GM10248 (cell line): Measurements from ENCODE around the gene GADD45GIP1.

Source experiments
- CTCF ChIA-PET: fragments of 300-600 bp; sonication (Branson Sonifier 250); formaldehyde crosslinking; extraction: SDS; loops from one replicate; lab custom pipeline; 2021; ENCODE audit warnings: antibody characterized with exemption; lab: Yijun Ruan, JAX
- POLR2A ChIA-PET: fragments of 350-650 bp; sonication (Branson Sonifier 250); formaldehyde crosslinking; extraction: SDS; loops from one replicate; lab custom pipeline; 2020; ENCODE audit warnings: antibody characterized with exemption; lab: Yijun Ruan, JAX
- DNase-seq: peaks from one replicate; pipeline ENCODE4 v3.0.0; 2012; ENCODE audit errors: extremely low spot score
- TF ChIP-seq, protein P1 (sequence below): IDR thresholded peaks from 2 replicates; pipeline ENCODE4 v1.5.1; 2012; ENCODE audit warnings: mild to moderate bottlenecking, low read depth; ENCODE audit errors: extremely low read depth, missing control alignments, control extremely low read depth

The GADD45GIP1 gene

DNA sequence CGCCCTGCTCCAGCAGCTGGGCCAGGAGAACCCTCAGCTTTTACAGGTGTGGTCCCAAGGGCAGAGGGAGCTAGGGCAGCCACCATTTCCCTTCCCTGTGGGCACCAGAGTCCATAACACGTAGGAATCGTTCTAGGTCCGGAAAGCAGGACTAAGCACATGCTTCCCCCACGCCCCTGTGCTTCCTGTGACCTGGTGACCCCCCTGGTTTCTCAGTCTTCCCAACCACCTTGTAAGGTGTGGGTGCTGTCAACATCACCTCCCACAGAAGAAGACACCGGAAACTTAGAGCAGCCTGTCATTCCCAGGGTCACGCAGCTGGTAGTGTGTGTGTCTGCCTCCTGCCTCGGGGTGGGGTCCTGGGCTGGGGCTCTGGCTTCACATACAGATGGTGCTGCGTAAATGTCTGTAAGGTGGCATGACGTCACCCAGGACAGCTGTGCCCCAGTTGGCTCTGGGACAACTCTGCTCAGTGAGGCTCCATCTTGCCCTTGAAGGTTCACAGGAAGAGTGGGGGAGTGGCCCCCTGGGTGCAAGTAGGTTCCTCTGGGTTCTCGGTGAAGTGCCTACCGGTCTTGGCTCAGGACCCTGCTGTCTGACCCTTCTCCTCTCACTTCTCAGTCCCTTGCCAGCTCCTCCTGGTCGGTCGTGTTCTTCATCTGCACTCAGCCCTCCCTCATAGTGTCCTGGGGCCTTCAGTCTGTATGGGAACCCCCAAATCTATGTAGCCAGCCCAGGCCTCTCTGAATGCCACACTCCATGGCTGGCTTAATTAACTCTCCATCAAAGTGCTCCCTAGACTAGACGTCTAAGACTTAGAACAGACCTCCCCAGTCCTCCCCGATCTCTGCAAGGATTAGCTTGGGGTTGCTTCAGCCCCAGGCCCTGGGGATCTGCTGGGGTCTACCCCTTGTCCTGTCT lies 7.4 kb downstream of the GADD45GIP1 start:
- TF ChIP-seq, protein P1, sequence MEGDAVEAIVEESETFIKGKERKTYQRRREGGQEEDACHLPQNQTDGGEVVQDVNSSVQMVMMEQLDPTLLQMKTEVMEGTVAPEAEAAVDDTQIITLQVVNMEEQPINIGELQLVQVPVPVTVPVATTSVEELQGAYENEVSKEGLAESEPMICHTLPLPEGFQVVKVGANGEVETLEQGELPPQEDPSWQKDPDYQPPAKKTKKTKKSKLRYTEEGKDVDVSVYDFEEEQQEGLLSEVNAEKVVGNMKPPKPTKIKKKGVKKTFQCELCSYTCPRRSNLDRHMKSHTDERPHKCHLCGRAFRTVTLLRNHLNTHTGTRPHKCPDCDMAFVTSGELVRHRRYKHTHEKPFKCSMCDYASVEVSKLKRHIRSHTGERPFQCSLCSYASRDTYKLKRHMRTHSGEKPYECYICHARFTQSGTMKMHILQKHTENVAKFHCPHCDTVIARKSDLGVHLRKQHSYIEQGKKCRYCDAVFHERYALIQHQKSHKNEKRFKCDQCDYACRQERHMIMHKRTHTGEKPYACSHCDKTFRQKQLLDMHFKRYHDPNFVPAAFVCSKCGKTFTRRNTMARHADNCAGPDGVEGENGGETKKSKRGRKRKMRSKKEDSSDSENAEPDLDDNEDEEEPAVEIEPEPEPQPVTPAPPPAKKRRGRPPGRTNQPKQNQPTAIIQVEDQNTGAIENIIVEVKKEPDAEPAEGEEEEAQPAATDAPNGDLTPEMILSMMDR = no peak
- CTCF ChIA-PET = interaction anchor here (1.8 to 2.6 kb wide), 2 partner anchors 16 to 112 kb away, joined by 3 to 12 read pairs; no protein-coding TSS in a partner anchor

DNA sequence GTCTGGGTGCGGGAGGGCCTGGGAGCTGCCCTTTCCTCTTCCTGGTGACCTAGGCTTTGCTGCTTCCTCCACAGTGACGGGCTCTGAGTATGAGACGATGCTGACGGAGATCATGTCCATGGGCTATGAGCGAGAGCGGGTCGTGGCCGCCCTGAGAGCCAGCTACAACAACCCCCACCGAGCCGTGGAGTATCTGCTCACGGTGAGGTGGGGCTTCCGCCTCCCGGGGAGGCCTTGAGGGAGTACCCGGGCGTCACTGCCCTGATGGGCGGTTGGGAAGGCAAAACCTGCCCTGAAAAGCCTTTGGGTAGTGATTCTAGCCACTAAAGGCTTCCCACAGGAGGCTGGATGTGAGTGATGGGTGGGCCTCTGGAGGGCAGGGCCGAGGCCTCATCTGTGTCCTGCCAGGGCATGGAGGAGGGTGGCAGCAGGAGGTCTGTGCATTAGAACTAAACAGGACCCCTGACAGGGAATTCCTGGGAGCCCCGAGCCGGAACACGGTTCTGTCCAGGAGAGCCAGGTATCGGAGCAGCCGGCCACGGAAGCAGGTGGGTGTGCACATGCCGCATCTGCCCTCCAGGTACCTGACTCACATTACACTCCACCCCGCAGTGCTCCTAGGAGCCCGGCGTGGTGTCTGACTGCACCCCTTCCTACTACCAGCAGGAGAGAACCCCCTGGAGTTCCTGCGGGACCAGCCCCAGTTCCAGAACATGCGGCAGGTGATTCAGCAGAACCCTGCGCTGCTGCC lies 8.2 kb downstream of the GADD45GIP1 start:
- no peak for DNase-seq
- ChIA-PET POLR2A (interaction anchor here (1.2 kb wide), 1 partner anchor 10 kb away, joined by 5 read pairs; the partner anchor contains the start of gene CALR), CTCF (interaction anchor here (1.8 to 2.6 kb wide), 2 partner anchors 17 kb away, joined by 12 to 13 read pairs; no protein-coding TSS in a partner anchor)
- TF ChIP-seq, protein P1 = no peak

More for the DNA sequence above, 7.4 kb downstream of the GADD45GIP1 start:
- POLR2A ChIA-PET = interaction anchor here (0.6 kb wide), 1 partner anchor 79 kb away, joined by 3 read pairs; no protein-coding TSS in a partner anchor
- DNase-seq = no peak

DNA sequence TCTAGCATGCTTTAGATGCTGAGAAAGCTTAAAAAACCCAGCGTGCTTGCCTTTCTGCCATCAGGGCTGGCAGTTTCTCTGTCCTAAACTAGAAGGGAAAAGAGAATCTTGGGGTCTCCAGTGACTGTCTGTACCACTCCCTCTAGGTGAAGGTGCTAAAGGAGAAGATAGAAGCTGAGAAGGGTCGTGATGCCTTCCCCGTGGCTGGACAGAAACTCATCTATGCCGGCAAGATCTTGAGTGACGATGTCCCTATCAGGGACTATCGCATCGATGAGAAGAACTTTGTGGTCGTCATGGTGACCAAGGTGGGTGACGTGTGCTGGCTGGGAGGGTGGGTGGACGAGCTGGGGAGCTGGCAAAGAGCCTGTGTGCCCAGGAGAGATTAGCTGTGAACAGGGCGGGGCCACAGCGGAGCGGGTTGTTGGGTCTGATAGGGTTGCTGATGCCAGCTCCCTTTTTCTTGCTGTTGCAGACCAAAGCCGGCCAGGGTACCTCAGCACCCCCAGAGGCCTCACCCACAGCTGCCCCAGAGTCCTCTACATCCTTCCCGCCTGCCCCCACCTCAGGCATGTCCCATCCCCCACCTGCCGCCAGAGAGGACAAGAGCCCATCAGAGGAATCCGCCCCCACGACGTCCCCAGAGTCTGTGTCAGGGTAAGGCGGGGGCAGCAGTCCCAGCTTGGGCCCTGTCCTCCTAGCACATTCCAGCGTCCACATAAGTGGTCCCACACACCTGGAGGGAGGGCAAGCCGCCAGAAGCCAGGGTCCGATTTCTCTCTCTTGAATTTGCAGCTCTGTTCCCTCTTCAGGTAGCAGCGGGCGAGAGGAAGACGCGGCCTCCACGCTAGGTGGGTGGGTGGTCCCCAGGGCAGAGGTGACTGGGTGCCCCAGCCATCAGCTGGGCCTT lies 9.1 kb downstream of the GADD45GIP1 start:
- ChIA-PET CTCF (interaction anchor here (1.8 kb wide), 1 partner anchor 18 kb away, joined by 13 read pairs; no protein-coding TSS in a partner anchor), POLR2A (interaction anchor here (0.6 to 1.2 kb wide), 2 partner anchors 9 to 1625 kb away, joined by 4 to 5 read pairs; partner anchors contain the start of gene CALR)
- DNase-seq = no peak
- TF ChIP-seq, protein P1 = no peak

DNA sequence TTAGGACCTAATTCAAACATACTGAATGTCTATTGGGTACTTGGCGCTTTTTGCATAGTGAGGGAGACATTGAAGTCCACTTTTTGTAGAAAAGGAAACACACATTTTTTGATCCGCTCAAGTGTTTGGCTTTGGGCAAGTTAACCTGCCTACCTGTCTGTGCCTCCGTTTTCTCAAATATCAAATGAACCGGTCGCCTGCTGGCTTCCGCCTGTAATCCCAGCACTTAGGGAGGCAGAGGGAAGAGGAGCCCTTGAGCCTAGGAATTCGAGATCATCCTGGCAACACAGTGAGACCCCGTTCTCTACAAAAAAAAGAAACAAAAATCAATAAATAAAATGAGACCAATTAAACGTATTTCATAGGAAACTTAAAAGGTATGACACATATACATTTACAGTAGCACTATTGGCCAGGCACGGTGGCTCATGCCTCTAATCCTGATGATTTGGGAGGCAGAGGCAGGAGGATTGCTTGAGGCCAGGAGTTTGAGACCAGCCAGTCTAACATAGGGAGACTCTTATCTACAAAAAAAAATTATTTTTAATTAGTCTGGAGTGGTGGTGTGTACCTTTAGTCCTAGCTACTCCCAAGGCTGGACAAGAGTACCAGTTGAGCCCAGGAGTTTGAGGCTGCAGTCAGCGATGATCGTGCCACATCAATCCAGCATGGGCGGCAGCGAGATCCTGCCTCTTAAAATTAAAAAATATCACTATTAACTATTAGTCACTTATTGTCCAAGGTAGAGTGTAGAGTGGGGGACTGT lies 10.1 kb downstream of the GADD45GIP1 start:
- CTCF ChIA-PET = interaction anchor here (1.4 to 1.8 kb wide), 2 partner anchors 19 kb away, joined by 5 to 13 read pairs; no protein-coding TSS in a partner anchor
- POLR2A ChIA-PET = interaction anchor here (0.6 to 0.9 kb wide), 3 partner anchors 9 to 1626 kb away, joined by 4 to 7 read pairs (median 4); partner anchors contain the start of gene GADD45GIP1
- TF ChIP-seq, protein P1 = no peak
- no peak for DNase-seq

DNA sequence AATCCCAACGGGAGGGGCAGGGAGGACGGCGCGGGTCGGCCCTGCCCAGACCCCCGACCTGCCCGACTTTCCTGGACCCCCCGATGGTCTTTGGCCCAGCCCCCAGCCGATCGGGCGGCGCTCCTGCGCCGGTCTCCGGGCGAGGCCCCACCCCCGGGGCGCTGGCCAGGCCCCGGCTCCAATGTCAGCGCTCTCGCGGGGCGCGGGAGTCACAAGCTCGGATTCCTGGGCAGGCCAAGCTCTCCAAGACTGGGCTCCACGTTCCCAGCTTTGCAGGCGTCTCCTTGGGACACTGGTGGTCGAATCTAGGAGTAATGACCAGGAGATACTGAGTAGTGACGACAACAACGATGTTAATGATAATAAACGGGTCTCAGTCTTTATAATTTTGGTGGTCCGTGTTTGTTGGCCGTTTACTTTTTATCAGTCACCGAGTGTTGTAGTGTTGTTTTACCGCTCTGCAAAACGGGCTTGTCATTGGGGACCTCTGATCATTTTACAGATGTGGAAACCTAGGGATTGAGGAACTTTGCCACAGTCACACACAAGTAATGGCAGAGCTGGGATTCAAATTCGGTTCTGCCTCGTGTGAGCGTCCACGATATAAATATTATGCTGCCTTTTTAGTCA lies 10.8 kb downstream of the GADD45GIP1 start:
- peak; percentile 67 for DNase-seq
- POLR2A ChIA-PET = interaction anchor here (0.6 to 0.9 kb wide), 2 partner anchors 10 to 25 kb away, joined by 4 to 7 read pairs; partner anchors contain the start of gene GADD45GIP1
- TF ChIP-seq, protein P1 = no peak
- CTCF ChIA-PET = interaction anchor here (1.4 kb wide), 1 partner anchor 19 kb away, joined by 5 read pairs; no protein-coding TSS in a partner anchor
